IPS-18c (cell line): ENCODE measurements around the gene CCR8.

Experiments
- H3K4me3 ChIP-seq: 2 replicates; pipeline ENCODE4 v1.7.0; 2013; ENCODE audit warnings: low read depth, mild to moderate bottlenecking, low read length, moderate library complexity; ENCODE audit not compliant: insufficient read depth
- H3K9me3 ChIP-seq: one replicate; pipeline ENCODE4 v1.6.1; 2013; ENCODE audit warnings: mild to moderate bottlenecking, low read length, moderate library complexity; ENCODE audit not compliant: control insufficient read depth, insufficient read depth

Gene CCR8, protein sequence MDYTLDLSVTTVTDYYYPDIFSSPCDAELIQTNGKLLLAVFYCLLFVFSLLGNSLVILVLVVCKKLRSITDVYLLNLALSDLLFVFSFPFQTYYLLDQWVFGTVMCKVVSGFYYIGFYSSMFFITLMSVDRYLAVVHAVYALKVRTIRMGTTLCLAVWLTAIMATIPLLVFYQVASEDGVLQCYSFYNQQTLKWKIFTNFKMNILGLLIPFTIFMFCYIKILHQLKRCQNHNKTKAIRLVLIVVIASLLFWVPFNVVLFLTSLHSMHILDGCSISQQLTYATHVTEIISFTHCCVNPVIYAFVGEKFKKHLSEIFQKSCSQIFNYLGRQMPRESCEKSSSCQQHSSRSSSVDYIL

DNA sequence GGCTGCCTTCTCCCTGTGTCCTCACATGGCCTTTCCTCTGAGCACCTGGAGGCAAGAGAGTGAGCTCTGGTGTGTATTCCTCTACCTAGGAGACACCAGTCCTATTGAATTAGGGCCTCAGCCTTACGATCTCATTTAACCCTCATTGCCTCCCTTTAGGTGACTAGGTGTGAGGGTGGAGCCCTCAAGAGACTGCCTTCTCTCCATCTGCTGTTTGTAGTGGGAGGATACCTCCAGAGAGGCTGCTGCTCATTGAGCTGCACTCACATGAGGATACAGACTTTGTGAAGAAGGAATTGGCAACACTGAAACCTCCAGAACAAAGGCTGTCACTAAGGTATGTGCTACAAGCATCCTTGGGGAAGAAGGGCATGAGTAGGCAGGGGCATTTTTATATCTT is at the start of gene CCR8:
Gene CCR8, plus strand, starts transcription at position 217 of the 400 bp plus-strand sequence. CDS start 2,623 bp downstream, outside the sequence.
- Histone ChIP-seq H3K4me3 (no peak within 1 kb of the TSS), H3K9me3 (no peaks in the 10 kb centered on the region)

DNA sequence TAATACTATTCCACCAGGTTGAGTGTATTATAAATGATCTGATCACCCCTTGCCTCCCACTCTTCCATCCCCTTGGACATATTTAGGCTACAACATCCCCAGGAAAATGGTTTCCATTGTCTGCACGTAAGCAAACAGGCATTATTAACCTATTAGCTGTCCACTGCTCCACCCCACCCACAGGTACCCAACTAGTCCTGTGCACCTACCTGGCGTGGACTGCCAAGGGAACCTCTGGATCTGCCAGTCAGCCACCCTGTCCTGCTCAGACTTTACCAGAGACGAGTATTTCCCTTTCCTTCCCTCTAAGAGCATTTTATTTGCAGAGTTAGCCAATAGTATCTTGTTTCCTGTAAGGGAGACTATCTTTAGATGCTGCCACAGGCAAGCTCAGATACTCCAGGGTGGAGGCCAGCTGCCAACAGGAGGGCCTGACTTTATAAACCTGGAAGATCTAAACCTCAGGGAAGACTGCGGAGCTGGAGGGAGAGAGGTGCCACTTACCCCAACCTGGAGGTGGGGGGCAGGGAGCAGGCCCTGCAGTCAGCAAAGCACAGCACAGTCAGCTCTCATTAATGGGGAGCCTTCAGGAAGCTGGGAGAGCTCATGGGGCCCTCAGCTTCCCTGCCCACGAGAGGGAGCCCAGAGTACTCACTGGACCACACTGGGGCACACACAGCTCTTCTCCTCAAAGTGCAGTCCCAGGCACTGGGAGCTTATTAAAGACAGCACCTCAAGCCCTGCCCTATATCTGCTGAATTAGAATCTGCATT is 49.6 kb upstream of the CCR8 start, which contains the start of gene CX3CR1:
Gene CX3CR1, minus strand, starts transcription at position 292 of the 773 bp plus-strand sequence. CDS start 13,527 bp downstream, outside the sequence.
- H3K4me3 ChIP-seq, result no peak within 1 kb of the TSS
- peaks cover 2% of the 10 kb centered on the region for H3K9me3 ChIP-seq

DNA sequence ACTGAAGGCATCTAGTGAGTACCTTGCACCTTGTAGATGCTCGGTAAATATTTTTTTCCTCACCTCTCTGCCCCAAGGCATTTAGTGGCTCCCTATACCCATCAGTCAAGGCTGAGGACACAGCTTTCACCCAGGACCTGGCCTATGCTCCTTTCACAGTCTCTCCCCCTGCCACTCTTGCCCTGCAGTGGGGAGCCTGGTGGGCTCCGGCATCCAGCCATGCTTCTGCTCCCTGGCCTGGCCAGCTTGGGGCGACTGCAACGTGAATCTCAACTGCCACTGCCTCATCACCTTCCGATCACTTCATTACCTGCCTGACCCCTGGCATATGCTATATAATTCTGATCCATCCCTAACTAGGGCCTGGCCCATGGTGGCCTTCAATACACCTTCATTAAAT is 48.9 kb upstream of the CCR8 start:
- no peak overlapping the region for H3K4me3 ChIP-seq
- peaks cover 2% of the 10 kb centered on the region for H3K9me3 ChIP-seq

DNA sequence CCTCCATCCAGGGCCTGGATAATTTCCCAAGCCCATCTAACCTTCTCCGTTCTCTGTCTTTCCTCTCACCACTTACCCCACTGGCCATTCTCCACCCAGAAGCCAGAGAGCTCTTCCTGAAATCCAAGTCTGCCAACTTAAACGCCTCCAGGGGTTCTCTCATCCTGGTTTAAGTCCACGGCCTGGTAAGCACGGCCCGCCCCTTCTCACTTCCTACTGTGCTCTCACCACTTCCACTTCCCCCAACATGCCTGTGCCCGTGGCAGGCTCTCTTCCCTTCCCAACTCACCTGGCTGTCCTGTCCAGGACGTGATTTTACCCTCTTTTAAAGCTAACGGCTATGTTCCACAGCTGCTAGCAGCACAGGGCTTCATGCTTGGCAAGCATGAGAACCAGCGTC is 48.0 kb upstream of the CCR8 start:
- H3K4me3 ChIP-seq, result no peak overlapping the region
- peaks cover 2% of the 10 kb centered on the region for H3K9me3 ChIP-seq

DNA sequence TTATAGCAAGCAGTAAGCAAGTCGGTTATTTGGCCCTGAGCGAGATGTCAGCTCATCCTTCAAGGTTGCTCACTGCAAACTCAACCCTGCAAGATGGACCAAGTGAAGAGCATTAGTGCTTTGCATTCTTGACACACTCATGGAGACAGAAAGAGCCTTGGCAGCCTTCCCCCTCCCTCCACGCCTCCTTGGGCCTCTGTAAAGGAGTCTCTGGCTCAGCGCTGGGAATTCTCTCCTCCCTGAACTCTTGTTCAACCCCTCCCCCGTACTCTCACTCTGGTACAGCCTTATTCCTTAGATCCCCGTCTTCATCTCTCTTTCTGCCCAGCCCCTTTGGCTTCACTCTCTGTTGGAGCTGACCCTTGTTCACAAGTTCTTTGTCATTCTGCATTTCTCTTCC is 47.5 kb upstream of the CCR8 start:
- Histone ChIP-seq H3K4me3 (no peak overlapping the region), H3K9me3 (peaks cover 2% of the 10 kb centered on the region)

DNA sequence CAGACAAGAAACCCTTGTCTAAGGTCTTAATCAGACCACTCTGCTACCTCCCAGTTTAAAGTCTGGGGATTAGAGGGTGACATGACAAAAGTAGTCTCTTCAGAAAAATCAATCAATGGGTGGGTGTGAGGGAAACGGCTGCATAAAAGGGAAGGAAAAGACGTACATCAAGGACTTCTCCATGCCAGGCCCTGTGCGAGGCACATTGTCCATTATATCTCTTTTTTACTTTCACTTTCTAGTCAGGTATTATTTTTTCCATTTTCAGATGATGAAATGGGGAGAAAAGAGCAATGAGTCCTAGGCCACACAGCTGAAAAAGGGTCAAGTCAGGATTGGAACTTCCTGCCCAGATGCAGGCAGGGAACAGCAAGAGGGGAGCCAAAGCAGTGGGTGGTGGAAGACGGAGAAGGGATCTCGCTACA is 45.0 kb upstream of the CCR8 start:
- Histone ChIP-seq H3K9me3 (no peaks in the 10 kb centered on the region), H3K4me3 (no peak overlapping the region)

DNA sequence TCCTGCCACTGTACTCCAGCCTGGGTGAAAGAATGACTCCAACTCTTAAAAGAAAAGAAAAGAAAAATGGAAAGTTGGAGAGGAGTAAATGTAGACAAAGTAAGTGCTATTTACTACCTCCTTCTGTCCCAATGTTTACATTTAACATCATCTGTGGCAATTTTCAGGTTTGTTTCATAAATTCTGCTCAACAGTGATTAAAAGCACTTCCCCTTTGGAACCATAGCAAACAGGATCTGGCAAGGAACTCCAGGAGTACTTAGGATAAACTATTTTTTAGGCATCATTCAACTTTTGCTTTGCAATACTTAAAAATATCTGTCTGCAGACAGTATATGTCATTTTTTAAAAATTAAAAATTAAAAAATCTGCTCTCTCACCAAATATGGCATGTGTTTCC is 44.2 kb upstream of the CCR8 start:
- no peak overlapping the region for H3K4me3 ChIP-seq
- no peaks in the 10 kb centered on the region for H3K9me3 ChIP-seq

DNA sequence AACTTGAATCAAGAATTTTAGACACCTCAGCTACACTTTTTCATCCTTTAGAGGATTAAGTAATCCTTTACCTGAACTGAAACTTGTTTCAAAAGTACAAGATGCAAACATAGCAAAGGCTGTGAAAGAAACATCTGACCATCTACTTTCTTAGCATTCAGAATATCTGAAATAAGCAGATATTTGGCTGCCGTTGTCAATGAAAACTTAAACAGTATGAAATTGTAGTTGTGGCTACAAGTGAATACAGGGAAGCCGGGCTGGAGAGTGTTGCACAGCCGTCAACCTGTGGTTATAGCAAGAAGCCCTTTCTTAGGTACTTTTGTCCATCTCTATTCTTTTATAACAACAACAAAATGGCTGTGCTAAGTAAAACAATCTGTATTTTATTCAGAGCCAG is 42.7 kb upstream of the CCR8 start:
- Histone ChIP-seq H3K9me3 (no peaks in the 10 kb centered on the region), H3K4me3 (no peak overlapping the region)

DNA sequence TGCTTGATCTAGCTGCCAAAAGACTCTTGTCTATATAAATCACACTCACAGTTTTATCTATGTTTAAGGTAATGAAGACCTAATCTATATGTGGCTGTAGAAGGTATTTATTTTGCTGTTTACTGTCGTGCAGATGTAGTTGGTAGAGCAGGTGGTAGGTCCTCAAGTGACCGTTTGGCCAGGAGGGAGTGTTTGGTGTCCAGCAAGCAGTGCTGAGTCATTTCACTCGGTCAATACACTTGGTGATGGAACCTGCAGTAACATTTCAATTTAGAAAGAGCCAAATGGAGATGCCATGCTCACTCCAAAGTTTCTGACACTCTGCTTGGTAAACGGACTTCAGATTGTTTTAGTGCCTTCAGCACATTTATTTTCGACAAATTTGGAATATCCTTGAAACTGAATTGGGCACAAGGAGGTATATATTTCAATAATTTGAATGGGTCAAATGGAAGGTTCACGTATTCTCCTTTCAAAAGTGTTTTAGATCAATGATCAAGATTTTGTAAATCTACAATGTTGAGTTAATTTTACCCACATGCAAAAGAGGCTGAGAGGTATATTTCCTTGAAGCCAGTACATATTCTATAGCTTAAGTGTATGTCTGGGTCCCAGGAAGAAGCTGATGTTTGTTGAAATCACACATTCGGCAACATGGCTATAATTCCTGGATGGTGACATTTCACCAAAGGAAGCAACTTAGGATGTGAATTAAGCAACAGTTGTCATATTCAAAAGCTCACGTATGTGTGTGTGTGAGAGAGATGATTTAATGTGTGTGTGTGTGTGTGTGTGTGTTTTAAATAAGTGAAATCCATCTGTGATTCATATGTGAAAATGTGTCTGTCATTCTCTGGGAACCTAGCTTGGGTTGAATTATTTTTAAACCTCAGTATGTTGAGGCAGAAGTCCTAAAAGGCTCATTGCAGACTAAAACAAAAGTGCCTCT is 42.0 kb upstream of the CCR8 start:
- Histone ChIP-seq H3K9me3 (no peaks in the 10 kb centered on the region), H3K4me3 (no peak overlapping the region)

DNA sequence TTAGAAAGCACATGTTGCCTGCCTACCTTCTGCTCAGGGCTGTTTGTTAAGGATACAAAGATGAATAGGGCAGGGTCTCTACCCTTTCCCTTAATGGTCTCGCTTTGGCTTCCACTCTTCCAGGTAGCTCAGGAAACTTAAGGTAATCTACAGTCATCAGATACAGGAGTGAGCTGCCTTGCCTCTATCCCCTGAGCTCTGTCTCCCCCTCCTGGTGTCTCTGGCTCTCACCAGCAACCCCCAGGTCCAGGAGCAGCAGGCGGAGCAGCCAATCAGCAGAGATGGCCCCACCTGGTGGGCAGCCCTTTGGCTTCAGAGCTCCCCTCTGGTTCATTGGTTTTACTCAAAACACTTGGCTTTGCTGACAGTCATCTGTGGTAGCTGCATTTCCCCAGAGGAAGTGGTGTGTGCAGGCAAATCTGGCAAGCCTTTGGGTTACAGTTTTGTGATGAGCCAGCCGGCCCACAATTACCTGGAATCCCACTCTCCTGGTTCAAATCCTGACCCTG is 41.2 kb upstream of the CCR8 start:
- Histone ChIP-seq H3K9me3 (no peaks in the 10 kb centered on the region), H3K4me3 (no peak overlapping the region)

DNA sequence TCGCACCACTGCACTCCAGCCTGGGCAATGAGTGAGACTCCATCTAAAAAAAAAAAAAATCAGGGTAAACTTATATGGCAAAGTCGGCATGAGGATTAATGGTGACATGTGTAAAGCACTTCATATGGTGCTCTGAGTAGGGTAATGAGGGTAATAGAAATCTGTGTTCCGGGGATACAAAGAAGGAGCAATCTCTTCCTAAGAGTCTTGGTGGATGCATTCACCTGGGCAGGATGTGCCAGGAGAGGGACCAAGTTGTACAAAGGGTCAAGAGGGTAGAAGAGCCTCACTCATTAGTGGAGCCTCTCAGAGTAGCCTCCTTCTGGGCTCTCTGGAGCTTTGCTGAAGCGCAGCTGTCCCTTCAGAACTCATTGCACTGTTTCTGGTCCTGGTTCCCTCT is 40.4 kb upstream of the CCR8 start:
- no peak overlapping the region for H3K4me3 ChIP-seq
- no peaks in the 10 kb centered on the region for H3K9me3 ChIP-seq

DNA sequence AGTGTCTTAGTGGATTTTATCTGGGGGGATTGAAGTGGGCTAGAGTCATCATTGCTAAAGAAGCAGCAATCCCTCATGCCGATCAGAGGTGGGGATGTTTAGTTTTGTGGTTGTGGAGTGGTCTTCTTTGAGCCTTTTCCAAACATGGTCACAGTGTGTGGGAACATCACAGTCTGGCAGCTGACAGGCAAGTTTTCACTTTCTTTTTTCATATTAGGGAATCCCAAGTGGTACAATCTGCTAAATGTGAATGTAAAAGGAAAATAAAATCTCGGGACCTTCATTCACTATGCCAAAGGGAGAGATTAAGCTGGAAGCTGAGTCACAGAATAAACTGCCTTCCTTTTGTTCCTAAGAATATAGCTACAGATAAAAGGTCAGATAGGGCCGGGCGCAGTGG is 39.3 kb upstream of the CCR8 start:
- Histone ChIP-seq H3K4me3 (no peak overlapping the region), H3K9me3 (no peaks in the 10 kb centered on the region)

DNA sequence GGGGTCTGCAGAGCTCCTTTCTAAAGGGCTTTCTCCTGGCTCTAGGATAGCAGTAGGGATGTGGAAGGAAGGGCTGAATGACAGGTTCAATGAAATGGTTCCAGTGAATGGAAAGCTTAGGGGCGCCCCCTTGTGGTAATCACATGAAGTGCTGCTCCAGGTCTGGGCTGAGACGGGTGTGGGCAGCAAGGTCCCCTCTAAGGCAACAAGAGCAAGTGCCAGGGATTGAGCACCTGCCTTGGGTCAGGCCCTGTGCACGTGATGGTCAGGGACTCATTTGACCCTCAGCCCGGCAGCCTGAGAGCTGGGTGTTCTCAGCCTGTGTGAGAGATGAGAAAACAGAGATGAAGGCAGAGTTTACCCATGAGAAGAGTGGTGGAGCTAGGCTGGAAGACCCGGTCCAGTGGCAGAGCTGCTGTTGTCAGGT is 37.6 kb upstream of the CCR8 start:
- H3K4me3 ChIP-seq, result no peak overlapping the region
- no peaks in the 10 kb centered on the region for H3K9me3 ChIP-seq

DNA sequence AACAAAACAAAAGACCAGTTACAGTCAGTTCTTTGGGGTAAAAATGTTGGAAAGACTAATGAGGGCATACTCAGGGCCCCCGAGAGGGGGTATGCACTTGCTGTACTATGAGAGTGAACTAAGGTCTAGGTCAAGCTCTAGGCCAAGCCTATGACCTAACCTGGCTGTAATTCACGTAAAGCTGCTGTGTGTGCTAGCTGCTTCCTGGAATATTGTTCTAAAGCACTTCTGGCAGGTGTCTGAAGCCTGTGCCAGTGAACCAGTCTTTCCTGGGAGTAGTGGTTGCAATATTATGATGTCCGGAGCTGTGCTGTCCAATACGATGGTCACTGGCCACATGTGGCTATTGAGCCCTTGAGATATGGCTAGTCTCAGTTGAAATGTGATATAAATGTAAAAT is 36.5 kb upstream of the CCR8 start:
- no peak overlapping the region for H3K4me3 ChIP-seq

DNA sequence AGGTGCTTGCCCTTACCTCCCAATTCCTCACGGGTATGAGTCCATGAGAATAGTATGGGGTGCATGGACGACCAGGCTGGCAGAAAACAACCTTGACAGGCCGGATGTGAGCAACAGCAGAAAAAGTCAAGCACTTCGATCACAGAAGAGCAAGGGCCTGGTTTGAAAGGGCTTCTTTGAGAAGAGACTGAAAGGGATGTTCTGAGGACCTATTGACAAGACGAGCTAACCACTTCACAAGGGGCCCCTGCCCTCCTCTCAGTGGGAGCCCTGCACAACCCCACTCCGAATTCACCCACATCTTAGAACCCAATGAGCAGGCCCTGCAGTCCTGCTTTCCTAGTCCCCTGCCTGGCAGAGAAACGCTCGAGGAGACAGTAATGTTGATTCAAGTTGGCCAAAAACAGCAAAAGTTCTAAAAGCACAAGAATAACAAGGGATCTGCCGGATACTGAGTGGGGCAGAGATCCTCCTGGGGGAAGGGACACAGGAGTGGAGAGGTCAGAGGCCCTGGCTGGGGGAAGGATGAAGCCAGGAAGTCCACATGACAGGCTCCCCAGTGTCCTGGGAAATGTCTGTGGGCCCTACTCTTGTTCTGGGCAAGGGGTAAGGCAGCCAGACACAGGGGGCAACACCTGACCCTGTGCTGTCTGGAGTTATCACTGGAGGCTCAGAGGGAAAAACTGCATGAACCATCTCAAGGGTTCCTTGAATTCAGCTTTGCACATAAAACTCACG is 34.9 kb upstream of the CCR8 start:
- Histone ChIP-seq H3K9me3 (no peaks in the 10 kb centered on the region), H3K4me3 (no peak overlapping the region)

More for the DNA sequence above, 36.5 kb upstream of the CCR8 start:
- H3K9me3 ChIP-seq, result no peaks in the 10 kb centered on the region

DNA sequence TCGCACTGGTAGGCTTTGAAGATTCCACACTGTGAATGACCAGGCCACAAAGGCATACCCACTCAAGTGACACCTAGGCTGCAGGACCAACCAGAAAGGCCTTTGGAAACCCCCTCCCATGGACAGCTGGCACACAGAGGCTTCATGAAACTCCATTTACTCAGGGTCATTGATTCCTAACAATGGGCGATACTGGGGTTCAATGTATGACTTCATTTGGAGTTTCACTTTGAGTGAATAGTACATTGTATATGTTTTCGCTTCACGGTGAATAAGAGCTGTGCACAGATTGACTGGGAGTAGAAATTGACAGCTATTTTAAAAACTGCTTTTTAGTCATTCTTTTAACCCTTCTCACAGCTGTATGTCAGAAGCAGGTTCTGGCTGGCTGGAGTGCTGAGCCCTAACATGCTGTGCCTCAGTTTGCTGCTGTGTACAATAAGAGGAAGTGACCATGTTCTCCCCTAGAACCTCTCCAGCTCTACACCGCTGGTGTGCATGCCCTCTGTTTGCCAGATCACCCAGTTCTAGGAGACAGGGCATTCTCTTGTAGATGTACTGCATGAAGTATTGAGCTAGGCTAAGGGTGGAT is 34.2 kb upstream of the CCR8 start:
- Histone ChIP-seq H3K9me3 (no peaks in the 10 kb centered on the region), H3K4me3 (no peak overlapping the region)
